ENCODE data around the gene CH25H.
"Not testable (repeated sequence)": the region's sequence is repeated elsewhere in the genome, so short reads cannot be mapped to it uniquely, and the experiment has no call there.

The CH25H gene

DNA sequence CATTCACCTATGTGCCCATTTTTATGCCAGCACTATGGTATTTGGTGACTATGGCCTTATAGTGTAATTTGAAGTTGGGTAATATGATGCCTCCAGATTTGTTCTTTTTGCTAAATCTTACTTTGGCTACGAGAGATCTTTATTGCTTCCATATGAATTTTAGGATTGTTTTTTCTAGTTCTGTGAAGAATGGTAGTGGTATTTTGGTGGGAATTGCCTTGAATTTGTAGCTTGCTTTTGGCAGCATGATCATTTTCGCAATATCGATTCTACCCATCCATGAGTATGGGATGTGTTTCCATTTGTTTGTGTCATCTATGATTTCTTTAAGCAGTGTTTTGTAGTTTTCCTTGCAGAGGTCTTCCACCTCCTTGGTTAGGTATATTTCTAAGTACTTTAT lies 15.8 kb downstream of the CH25H start:
- H3K27me3 ChIP-seq (ENCODE audit: control insufficient read depth in 1 of 2, insufficient read depth in 2 of 2, low read length in 2 of 2); H3K4me1 ChIP-seq (ENCODE audit: control insufficient read depth, insufficient read depth, low read length); H3K36me3 ChIP-seq (ENCODE audit: control insufficient read depth in 2 of 2, insufficient read depth in 2 of 2, low read length in 2 of 2); H3K27ac ChIP-seq (ENCODE audit: low read length); H3K4me3 ChIP-seq (ENCODE audit: low read length in 2 of 2); H3K9ac ChIP-seq (ENCODE audit: low read length in 2 of 2); H3K9me3 ChIP-seq (ENCODE audit: control insufficient read depth in 2 of 2, low read length in 2 of 2): not testable (repeated sequence)

DNA sequence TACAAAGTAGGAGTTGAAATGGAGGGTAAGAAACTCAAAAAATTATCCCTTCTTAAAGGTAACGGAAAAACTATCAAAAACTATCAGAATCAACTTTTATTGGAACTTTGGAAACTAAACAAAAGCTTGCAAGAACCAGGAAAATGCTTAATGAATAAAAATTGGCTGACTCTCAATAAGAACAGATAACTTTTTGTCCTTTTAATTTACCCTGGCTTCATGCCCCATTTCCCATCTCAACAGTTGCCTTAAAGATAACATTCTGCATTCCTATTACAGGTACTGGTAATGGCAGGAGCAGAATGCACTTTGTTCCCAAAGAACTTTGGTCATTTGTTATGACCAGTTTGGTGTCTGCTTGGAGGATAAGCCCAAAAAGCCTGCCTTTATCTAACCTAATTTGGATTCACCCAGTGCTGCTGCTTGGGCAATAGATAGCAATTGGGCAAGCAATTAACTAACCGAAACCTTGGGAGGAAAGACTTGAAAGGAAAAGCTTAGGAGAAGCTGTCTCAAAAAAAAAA lies 17.8 kb downstream of the CH25H start:
- H3K4me3 ChIP-seq (ENCODE audit: low read length in 2 of 2) = no peak overlapping the region
- no peaks in the 10 kb centered on the region for H3K36me3 ChIP-seq (ENCODE audit: control insufficient read depth in 2 of 2, insufficient read depth in 2 of 2, low read length in 2 of 2)
- H3K9me3 ChIP-seq (ENCODE audit: control insufficient read depth in 2 of 2, low read length in 2 of 2) = peaks cover 0 to 3% of the 10 kb centered on the region in 2 donors
- no peaks in the 10 kb centered on the region for H3K27me3 ChIP-seq (ENCODE audit: control insufficient read depth in 1 of 2, insufficient read depth in 2 of 2, low read length in 2 of 2)
- H3K4me1 ChIP-seq (ENCODE audit: control insufficient read depth, insufficient read depth, low read length) = no peaks in the 10 kb centered on the region
- H3K27ac ChIP-seq (ENCODE audit: low read length) = no peak overlapping the region
- H3K9ac ChIP-seq (ENCODE audit: low read length in 2 of 2) = no peak overlapping the region

- Histone ChIP-seq H3K9ac (ENCODE audit: low read length in 2 of 2) (no peak overlapping the region), H3K36me3 (ENCODE audit: control insufficient read depth in 2 of 2, insufficient read depth in 2 of 2, low read length in 2 of 2) (no peaks in the 10 kb centered on the region), H3K9me3 (ENCODE audit: control insufficient read depth in 2 of 2, low read length in 2 of 2) (peaks cover 0 to 3% of the 10 kb centered on the region in 2 donors), H3K27me3 (ENCODE audit: control insufficient read depth in 1 of 2, insufficient read depth in 2 of 2, low read length in 2 of 2) (no peaks in the 10 kb centered on the region), H3K4me3 (ENCODE audit: low read length in 2 of 2) (no peak overlapping the region), H3K4me1 (ENCODE audit: control insufficient read depth, insufficient read depth, low read length) (no peaks in the 10 kb centered on the region), H3K27ac (ENCODE audit: low read length) (no peak overlapping the region)
Measured at GRCh38 chr10:89185658-89186057, 21.5 kb downstream of the CH25H start.

DNA sequence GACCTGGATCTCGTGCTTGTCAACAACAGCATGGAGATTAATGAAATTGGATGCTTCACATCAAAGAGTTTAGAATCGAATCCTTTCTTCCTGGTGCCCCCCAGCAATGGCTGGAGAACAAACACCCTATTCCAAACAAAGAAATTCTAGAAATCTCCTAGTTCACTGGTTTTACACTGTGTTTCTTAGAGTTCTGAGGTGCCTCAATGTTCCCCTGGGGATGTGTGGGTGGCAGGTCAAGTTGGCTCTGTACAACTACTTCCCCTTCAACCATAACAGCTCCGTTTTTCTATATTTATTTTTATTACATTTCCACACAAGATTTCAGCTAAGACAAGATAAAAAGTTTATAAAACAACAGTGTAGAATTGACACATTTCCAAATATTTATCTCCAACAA lies 22.5 kb downstream of the CH25H start:
- Histone ChIP-seq H3K9ac (ENCODE audit: low read length in 2 of 2) (no peak overlapping the region), H3K4me3 (ENCODE audit: low read length in 2 of 2) (no peak overlapping the region), H3K9me3 (ENCODE audit: control insufficient read depth in 2 of 2, low read length in 2 of 2) (peaks cover 0 to 3% of the 10 kb centered on the region in 2 donors), H3K27ac (ENCODE audit: low read length) (no peak overlapping the region), H3K36me3 (ENCODE audit: control insufficient read depth in 2 of 2, insufficient read depth in 2 of 2, low read length in 2 of 2) (no peaks in the 10 kb centered on the region), H3K27me3 (ENCODE audit: control insufficient read depth in 1 of 2, insufficient read depth in 2 of 2, low read length in 2 of 2) (no peaks in the 10 kb centered on the region), H3K4me1 (ENCODE audit: control insufficient read depth, insufficient read depth, low read length) (no peaks in the 10 kb centered on the region)

- H3K36me3 ChIP-seq (ENCODE audit: control insufficient read depth in 2 of 2, insufficient read depth in 2 of 2, low read length in 2 of 2) = no peaks in the 10 kb centered on the region
Measured at GRCh38 chr10:89183571-89183970, 23.5 kb downstream of the CH25H start.

GRCh38 chr10:89182894-89183293 lies 24.2 kb downstream of the CH25H start:
- Histone ChIP-seq H3K27ac (ENCODE audit: low read length) (no peak overlapping the region), H3K4me3 (ENCODE audit: low read length in 2 of 2) (no peak overlapping the region), H3K9ac (ENCODE audit: low read length in 2 of 2) (no peak overlapping the region), H3K36me3 (ENCODE audit: control insufficient read depth in 2 of 2, insufficient read depth in 2 of 2, low read length in 2 of 2) (no peaks in the 10 kb centered on the region), H3K27me3 (ENCODE audit: control insufficient read depth in 1 of 2, insufficient read depth in 2 of 2, low read length in 2 of 2) (no peaks in the 10 kb centered on the region), H3K4me1 (ENCODE audit: control insufficient read depth, insufficient read depth, low read length) (no peaks in the 10 kb centered on the region), H3K9me3 (ENCODE audit: control insufficient read depth in 2 of 2, low read length in 2 of 2) (no peaks in the 10 kb centered on the region)

More at GRCh38 chr10:89183571-89183970, 23.5 kb downstream of the CH25H start:
- Histone ChIP-seq H3K4me1 (ENCODE audit: control insufficient read depth, insufficient read depth, low read length) (no peaks in the 10 kb centered on the region), H3K27ac (ENCODE audit: low read length) (no peak overlapping the region), H3K4me3 (ENCODE audit: low read length in 2 of 2) (no peak overlapping the region), H3K9me3 (ENCODE audit: control insufficient read depth in 2 of 2, low read length in 2 of 2) (no peaks in the 10 kb centered on the region), H3K27me3 (ENCODE audit: control insufficient read depth in 1 of 2, insufficient read depth in 2 of 2, low read length in 2 of 2) (no peaks in the 10 kb centered on the region), H3K9ac (ENCODE audit: low read length in 2 of 2) (no peak overlapping the region)

- H3K9ac ChIP-seq (ENCODE audit: low read length in 2 of 2) = no peak overlapping the region
- no peaks in the 10 kb centered on the region for H3K36me3 ChIP-seq (ENCODE audit: control insufficient read depth in 2 of 2, insufficient read depth in 2 of 2, low read length in 2 of 2)
- no peak overlapping the region for H3K4me3 ChIP-seq (ENCODE audit: low read length in 2 of 2)
- H3K27me3 ChIP-seq (ENCODE audit: control insufficient read depth in 1 of 2, insufficient read depth in 2 of 2, low read length in 2 of 2) = no peaks in the 10 kb centered on the region
- H3K27ac ChIP-seq (ENCODE audit: low read length) = no peak overlapping the region
- no peaks in the 10 kb centered on the region for H3K4me1 ChIP-seq (ENCODE audit: control insufficient read depth, insufficient read depth, low read length)
- H3K9me3 ChIP-seq (ENCODE audit: control insufficient read depth in 2 of 2, low read length in 2 of 2) = no peaks in the 10 kb centered on the region
Measured at GRCh38 chr10:89175816-89176215, 31.3 kb downstream of the CH25H start.

GRCh38 chr10:89173075-89173474 lies 34.0 kb downstream of the CH25H start:
- Histone ChIP-seq H3K4me1 (ENCODE audit: control insufficient read depth, insufficient read depth, low read length) (no peaks in the 10 kb centered on the region), H3K9ac (ENCODE audit: low read length in 2 of 2) (no peak overlapping the region), H3K27me3 (ENCODE audit: control insufficient read depth in 1 of 2, insufficient read depth in 2 of 2, low read length in 2 of 2) (no peaks in the 10 kb centered on the region), H3K27ac (ENCODE audit: low read length) (no peak overlapping the region), H3K4me3 (ENCODE audit: low read length in 2 of 2) (no peak overlapping the region), H3K9me3 (ENCODE audit: control insufficient read depth in 2 of 2, low read length in 2 of 2) (no peaks in the 10 kb centered on the region), H3K36me3 (ENCODE audit: control insufficient read depth in 2 of 2, insufficient read depth in 2 of 2, low read length in 2 of 2) (no peaks in the 10 kb centered on the region)

- H3K9me3 ChIP-seq (ENCODE audit: control insufficient read depth in 2 of 2, low read length in 2 of 2) = no peaks in the 10 kb centered on the region
- no peak overlapping the region for H3K9ac ChIP-seq (ENCODE audit: low read length in 2 of 2)
- H3K4me3 ChIP-seq (ENCODE audit: low read length in 2 of 2) = no peak overlapping the region
- no peaks in the 10 kb centered on the region for H3K27me3 ChIP-seq (ENCODE audit: control insufficient read depth in 1 of 2, insufficient read depth in 2 of 2, low read length in 2 of 2)
- no peaks in the 10 kb centered on the region for H3K36me3 ChIP-seq (ENCODE audit: control insufficient read depth in 2 of 2, insufficient read depth in 2 of 2, low read length in 2 of 2)
- no peak overlapping the region for H3K27ac ChIP-seq (ENCODE audit: low read length)
- no peaks in the 10 kb centered on the region for H3K4me1 ChIP-seq (ENCODE audit: control insufficient read depth, insufficient read depth, low read length)
Measured at GRCh38 chr10:89171996-89172395, 35.1 kb downstream of the CH25H start.

- Histone ChIP-seq H3K27ac (ENCODE audit: low read length) (no peak overlapping the region), H3K36me3 (ENCODE audit: control insufficient read depth in 2 of 2, insufficient read depth in 2 of 2, low read length in 2 of 2) (no peaks in the 10 kb centered on the region), H3K4me1 (ENCODE audit: control insufficient read depth, insufficient read depth, low read length) (no peaks in the 10 kb centered on the region), H3K9me3 (ENCODE audit: control insufficient read depth in 2 of 2, low read length in 2 of 2) (no peaks in the 10 kb centered on the region), H3K27me3 (ENCODE audit: control insufficient read depth in 1 of 2, insufficient read depth in 2 of 2, low read length in 2 of 2) (no peaks in the 10 kb centered on the region), H3K9ac (ENCODE audit: low read length in 2 of 2) (no peak overlapping the region), H3K4me3 (ENCODE audit: low read length in 2 of 2) (no peak overlapping the region)
Measured at GRCh38 chr10:89171263-89171872, 35.7 kb downstream of the CH25H start.

- not testable (repeated sequence) for H3K27ac ChIP-seq (ENCODE audit: low read length); H3K4me1 ChIP-seq (ENCODE audit: control insufficient read depth, insufficient read depth, low read length); H3K36me3 ChIP-seq (ENCODE audit: control insufficient read depth in 2 of 2, insufficient read depth in 2 of 2, low read length in 2 of 2); H3K9me3 ChIP-seq (ENCODE audit: control insufficient read depth in 2 of 2, low read length in 2 of 2); H3K27me3 ChIP-seq (ENCODE audit: control insufficient read depth in 1 of 2, insufficient read depth in 2 of 2, low read length in 2 of 2); H3K4me3 ChIP-seq (ENCODE audit: low read length in 2 of 2); H3K9ac ChIP-seq (ENCODE audit: low read length in 2 of 2)
Measured at GRCh38 chr10:89168354-89168900, 38.7 kb downstream of the CH25H start.
